Activated T-cell treated with anti-CD3 and anti-CD28 coated beads for 24 hours (primary cell): ENCODE data around the gene ALK.

Experiments used
- DNase-seq: peaks from one replicate; pipeline ENCODE4 v3.0.0-alpha.2; 2020; ENCODE audit warnings: low read depth

The ALK gene

GRCh38 chr2:29644949-29645348, 276.4 kb downstream of the ALK start:
- no peak for DNase-seq

- DNase-seq: no peak
These were observed 278.2 kb downstream of the ALK start for GRCh38 chr2:29643196-29643595.

- DNase-seq: no peak
These were observed 281.0 kb downstream of the ALK start for GRCh38 chr2:29640360-29640759.

DNA sequence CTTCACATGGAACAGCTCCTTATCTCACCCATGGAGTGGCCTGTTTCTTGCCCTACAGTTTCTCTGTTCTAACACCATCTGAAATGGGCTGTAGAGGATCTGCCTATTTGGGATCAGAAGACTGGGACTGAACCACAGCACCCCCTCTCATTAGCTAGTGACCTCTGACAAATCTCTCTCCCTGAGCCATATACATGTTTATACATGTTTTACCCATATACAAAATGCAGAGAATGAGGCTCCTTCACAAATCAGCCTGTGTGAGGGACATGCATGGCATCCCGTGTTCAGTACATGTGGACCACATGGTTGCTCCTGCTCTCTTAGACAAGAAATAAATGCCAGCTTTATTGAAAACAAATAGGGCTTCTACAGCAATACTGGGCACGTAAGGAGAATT, 282.7 kb downstream of the ALK start:
- DNase-seq: no peak

GRCh38 chr2:29634916-29635315, 286.5 kb downstream of the ALK start:
- no peak for DNase-seq

GRCh38 chr2:29632018-29632417, 289.4 kb downstream of the ALK start:
- DNase-seq: no peak

GRCh38 chr2:29629495-29629894, 291.9 kb downstream of the ALK start:
- DNase-seq: no peak

GRCh38 chr2:29628862-29629261, 292.5 kb downstream of the ALK start:
- DNase-seq: no peak

DNA sequence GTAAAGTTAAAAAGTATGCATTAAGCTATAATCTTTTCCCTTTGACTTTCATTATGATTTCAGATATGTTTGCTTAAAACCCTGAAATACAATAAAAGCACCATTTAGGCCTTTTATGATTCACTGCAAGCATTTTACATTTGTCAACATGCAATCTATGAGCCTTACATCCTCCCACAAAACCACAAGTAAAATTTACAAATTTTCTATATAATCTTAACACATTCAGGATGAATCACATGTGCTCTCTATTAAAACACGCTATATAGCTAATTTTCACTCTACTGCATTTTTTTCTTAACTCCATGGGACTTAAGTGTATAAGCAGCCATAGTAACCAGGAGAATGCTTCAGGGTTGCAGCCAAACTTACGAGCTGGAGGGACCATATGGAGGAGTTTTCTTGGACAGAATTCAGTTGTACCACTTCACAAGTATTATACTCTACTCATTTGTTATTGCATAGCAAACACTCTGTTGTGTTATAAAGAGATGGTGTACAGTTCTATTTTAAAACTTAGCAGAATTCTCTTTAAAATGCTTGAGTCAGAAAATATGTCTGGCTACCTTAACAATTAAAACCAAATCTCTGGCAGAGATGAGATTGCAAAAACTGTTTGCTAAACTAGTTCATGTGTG, 293.2 kb downstream of the ALK start:
- no peak for DNase-seq

DNA sequence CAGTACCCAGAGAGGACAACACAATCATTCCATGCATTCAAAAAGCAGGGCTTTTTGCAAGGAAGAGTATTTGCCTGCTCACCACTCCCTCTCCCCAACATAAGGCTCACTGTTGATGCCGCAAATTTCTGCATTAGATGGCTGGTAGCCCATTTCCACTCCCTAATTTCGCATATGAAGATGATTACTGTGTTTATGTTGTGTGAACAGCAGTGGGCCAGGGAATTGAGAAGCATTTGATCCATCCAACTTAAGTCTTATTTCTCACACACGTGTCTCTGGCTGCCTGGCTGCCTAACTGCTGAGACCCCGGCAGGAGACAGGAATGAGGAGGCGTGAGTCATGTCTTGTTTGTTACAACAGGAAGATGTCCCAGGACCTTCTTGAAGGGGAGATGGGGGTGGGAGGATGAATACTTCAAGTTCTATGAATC, 294.1 kb downstream of the ALK start:
- DNase-seq: no peak

GRCh38 chr2:29620890-29621289, 300.5 kb downstream of the ALK start:
- no peak for DNase-seq

DNA sequence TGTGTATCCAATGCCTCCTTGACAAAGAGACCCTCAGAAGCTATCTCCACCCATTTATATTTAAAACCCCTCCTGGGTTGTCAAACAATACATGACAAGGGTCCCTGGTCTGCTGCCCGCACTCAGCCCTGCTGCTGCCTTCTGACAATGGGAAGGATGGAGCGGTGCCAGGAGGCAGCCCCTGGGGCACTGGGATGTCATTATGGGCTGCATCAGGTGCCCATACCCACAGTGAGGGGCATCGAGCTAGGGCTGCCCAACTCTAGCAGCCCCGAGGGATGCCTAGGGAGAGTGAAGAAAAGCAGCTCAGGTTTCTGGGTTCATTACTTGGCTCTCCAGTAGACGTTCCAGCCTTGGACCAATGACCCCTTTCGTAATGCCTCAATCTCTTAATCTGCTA, 301.7 kb downstream of the ALK start:
- DNase-seq: no peak

DNA sequence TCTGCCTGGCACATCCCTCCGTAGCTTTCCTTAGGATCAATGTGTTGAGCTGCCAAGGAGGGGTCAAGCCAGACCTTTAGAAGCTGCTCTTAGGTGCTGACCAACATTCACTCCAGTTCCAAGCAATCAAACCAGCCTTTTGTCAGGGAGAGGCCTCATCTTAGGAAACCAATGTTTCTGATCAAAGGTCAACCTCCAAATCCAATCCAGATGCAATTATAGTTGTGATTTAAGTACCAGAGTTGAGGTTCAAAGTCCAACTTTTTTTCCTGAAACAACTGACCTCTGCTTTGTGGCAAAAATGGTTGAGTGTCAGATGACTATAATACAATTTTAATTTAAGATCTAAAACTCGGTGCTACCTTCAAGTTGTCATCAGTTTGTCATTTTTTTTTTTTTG, 303.4 kb downstream of the ALK start:
- DNase-seq: no peak

- DNase-seq: no peak
These were observed 304.0 kb downstream of the ALK start for GRCh38 chr2:29617351-29617750.

GRCh38 chr2:29616569-29616968, 304.8 kb downstream of the ALK start:
- no peak for DNase-seq

GRCh38 chr2:29615841-29616240, 305.5 kb downstream of the ALK start:
- no peak for DNase-seq

DNA sequence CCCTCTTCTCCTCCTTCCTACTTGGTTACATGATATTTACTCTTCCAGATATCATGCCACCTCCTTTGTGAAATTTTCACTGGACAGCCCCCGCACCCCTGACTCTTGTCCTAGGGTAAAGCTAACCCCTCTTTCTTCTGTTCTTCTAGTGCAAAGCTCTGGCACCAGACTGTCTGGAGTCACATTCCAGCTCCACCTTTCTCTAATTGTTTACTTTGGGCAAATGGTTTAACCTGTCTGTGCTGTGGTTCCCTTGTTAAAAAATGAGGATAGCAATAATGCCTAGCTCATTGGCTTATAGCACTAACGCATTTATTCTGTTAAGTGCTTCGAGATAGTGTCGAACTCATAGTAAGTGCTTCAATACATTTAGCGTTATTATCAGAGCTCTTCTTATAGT, 306.2 kb downstream of the ALK start:
- DNase-seq: no peak

DNA sequence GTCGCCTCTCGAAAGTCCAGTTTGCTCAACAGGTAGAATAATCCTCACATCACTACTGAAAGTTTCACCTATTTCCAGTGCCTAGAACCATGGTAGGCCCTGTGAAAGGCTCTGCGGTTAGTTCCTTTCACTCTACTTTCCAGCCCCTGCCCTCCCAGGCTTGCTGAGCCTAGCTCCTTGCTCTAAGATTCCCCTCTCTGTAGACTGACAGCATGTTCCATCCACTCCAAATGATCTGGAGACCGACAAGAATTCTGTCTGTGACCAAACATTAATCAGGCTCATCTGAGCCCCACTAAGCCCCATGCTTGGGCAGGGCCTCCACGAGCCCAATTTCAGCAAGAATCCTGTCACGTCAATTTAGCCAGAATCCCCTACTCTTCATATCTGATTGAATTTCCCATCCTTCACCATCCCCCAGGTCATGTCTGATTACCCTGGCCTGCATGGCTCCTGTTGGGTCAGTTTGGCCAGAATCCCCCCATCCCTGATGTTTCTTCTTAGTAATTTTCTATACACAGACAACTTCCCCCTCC, 307.0 kb downstream of the ALK start:
- DNase-seq: no peak

GRCh38 chr2:29613792-29614266, 307.6 kb downstream of the ALK start:
- no peak for DNase-seq

- no peak for DNase-seq
These were observed 308.3 kb downstream of the ALK start for GRCh38 chr2:29613067-29613466.

DNA sequence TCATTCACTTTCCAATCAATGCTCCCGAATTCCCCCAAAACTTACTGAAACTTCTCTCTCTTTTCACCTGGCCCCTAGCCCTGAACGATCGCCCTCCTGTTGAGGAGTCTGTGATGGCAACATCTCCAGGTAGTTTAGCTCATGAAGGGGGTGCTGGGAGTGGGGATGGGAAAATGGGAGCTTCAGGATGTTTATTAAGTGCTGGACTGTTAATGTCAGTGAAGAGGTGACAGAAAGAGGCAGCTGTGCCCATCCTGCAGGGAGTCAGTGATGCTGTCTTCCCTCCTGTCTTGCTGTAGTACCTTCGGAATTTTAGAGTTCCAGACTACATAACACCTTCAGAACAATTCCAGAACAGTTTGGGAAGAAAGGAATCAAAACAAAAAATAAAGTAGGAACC, 308.8 kb downstream of the ALK start:
- DNase-seq: no peak

- DNase-seq: no peak
These were observed 309.5 kb downstream of the ALK start for GRCh38 chr2:29611850-29612249.

- no peak for DNase-seq
These were observed 310.1 kb downstream of the ALK start for GRCh38 chr2:29611261-29611660.

GRCh38 chr2:29610569-29610968, 310.8 kb downstream of the ALK start:
- DNase-seq: no peak
